Measurements from ENCODE around the gene IGF1R.

IGF1R gene

GRCh38 chr15:98686983-98687382, 38.6 kb downstream of the IGF1R start:
- Histone ChIP-seq H3K4me3 (ENCODE audit: low read depth, low read length) (no peak overlapping the region), H3K4me1 (ENCODE audit: control insufficient read depth, insufficient read depth, low read length, unreplicated experiment) (peaks cover 44% of the 10 kb centered on the region), H3K27ac (ENCODE audit: low read depth, low read length) (no peak overlapping the region), H3K36me3 (ENCODE audit: insufficient read depth, low read length) (no peaks in the 10 kb centered on the region), H3K27me3 (ENCODE audit: insufficient read depth, low read length) (no peaks in the 10 kb centered on the region), H3K79me2 (ENCODE audit: control insufficient read depth, insufficient read depth, low read length, unreplicated experiment) (peaks cover 80% of the 10 kb centered on the region), H2AFZ (ENCODE audit: low read length, unreplicated experiment) (no peak overlapping the region)

GRCh38 chr15:98689431-98689861, 41.1 kb downstream of the IGF1R start:
- Histone ChIP-seq H2AFZ (ENCODE audit: low read length, unreplicated experiment) (no peak overlapping the region), H3K27ac (ENCODE audit: low read depth, low read length) (0 out of 2 replicates have a peak overlapping the region, but pooled peaks have one; percentile 24), H3K27me3 (ENCODE audit: insufficient read depth, low read length) (no peaks in the 10 kb centered on the region), H3K4me1 (ENCODE audit: control insufficient read depth, insufficient read depth, low read length, unreplicated experiment) (peaks cover 31% of the 10 kb centered on the region), H3K36me3 (ENCODE audit: insufficient read depth, low read length) (no peaks in the 10 kb centered on the region), H3K4me3 (ENCODE audit: low read depth, low read length) (no peak overlapping the region), H3K79me2 (ENCODE audit: control insufficient read depth, insufficient read depth, low read length, unreplicated experiment) (peaks cover 81% of the 10 kb centered on the region)

- H3K79me2 ChIP-seq (ENCODE audit: control insufficient read depth, insufficient read depth, low read length, unreplicated experiment), result peaks cover 85% of the 10 kb centered on the region
- H3K4me3 ChIP-seq (ENCODE audit: low read depth, low read length), result no peak overlapping the region
- no peaks in the 10 kb centered on the region for H3K27me3 ChIP-seq (ENCODE audit: insufficient read depth, low read length)
- peaks cover 25% of the 10 kb centered on the region for H3K4me1 ChIP-seq (ENCODE audit: control insufficient read depth, insufficient read depth, low read length, unreplicated experiment)
- H2AFZ ChIP-seq (ENCODE audit: low read length, unreplicated experiment), result no peak overlapping the region
- no peak overlapping the region for H3K27ac ChIP-seq (ENCODE audit: low read depth, low read length)
- H3K36me3 ChIP-seq (ENCODE audit: insufficient read depth, low read length), result no peaks in the 10 kb centered on the region
Observed at GRCh38 chr15:98690272-98690950, 42.1 kb downstream of the IGF1R start.

GRCh38 chr15:98692213-98692612, 43.9 kb downstream of the IGF1R start:
- Histone ChIP-seq H3K4me3 (ENCODE audit: low read depth, low read length) (no peak overlapping the region), H3K27me3 (ENCODE audit: insufficient read depth, low read length) (no peaks in the 10 kb centered on the region), H3K4me1 (ENCODE audit: control insufficient read depth, insufficient read depth, low read length, unreplicated experiment) (peaks cover 25% of the 10 kb centered on the region), H3K27ac (ENCODE audit: low read depth, low read length) (no peak overlapping the region), H2AFZ (ENCODE audit: low read length, unreplicated experiment) (no peak overlapping the region), H3K36me3 (ENCODE audit: insufficient read depth, low read length) (no peaks in the 10 kb centered on the region), H3K79me2 (ENCODE audit: control insufficient read depth, insufficient read depth, low read length, unreplicated experiment) (peaks cover 86% of the 10 kb centered on the region)

- peaks cover 12% of the 10 kb centered on the region for H3K4me1 ChIP-seq (ENCODE audit: control insufficient read depth, insufficient read depth, low read length, unreplicated experiment)
- H3K36me3 ChIP-seq (ENCODE audit: insufficient read depth, low read length), result no peaks in the 10 kb centered on the region
- H3K79me2 ChIP-seq (ENCODE audit: control insufficient read depth, insufficient read depth, low read length, unreplicated experiment), result peaks cover 70% of the 10 kb centered on the region
- no peak overlapping the region for H3K4me3 ChIP-seq (ENCODE audit: low read depth, low read length)
- H3K27ac ChIP-seq (ENCODE audit: low read depth, low read length), result no peak overlapping the region
- no peak overlapping the region for H2AFZ ChIP-seq (ENCODE audit: low read length, unreplicated experiment)
- no peaks in the 10 kb centered on the region for H3K27me3 ChIP-seq (ENCODE audit: insufficient read depth, low read length)
Observed at GRCh38 chr15:98694161-98694560, 45.8 kb downstream of the IGF1R start.

- Histone ChIP-seq H3K27me3 (ENCODE audit: insufficient read depth, low read length) (no peaks in the 10 kb centered on the region), H3K27ac (ENCODE audit: low read depth, low read length) (no peak overlapping the region), H3K79me2 (ENCODE audit: control insufficient read depth, insufficient read depth, low read length, unreplicated experiment) (peaks cover 73% of the 10 kb centered on the region), H3K36me3 (ENCODE audit: insufficient read depth, low read length) (no peaks in the 10 kb centered on the region), H3K4me1 (ENCODE audit: control insufficient read depth, insufficient read depth, low read length, unreplicated experiment) (peaks cover 3% of the 10 kb centered on the region), H2AFZ (ENCODE audit: low read length, unreplicated experiment) (no peak overlapping the region), H3K4me3 (ENCODE audit: low read depth, low read length) (no peak overlapping the region)
Observed at GRCh38 chr15:98698792-98699191, 50.5 kb downstream of the IGF1R start.

- H3K36me3 ChIP-seq (ENCODE audit: insufficient read depth, low read length), result no peaks in the 10 kb centered on the region
- no peak overlapping the region for H3K27ac ChIP-seq (ENCODE audit: low read depth, low read length)
- no peaks in the 10 kb centered on the region for H3K27me3 ChIP-seq (ENCODE audit: insufficient read depth, low read length)
- no peak overlapping the region for H2AFZ ChIP-seq (ENCODE audit: low read length, unreplicated experiment)
- no peak overlapping the region for H3K4me3 ChIP-seq (ENCODE audit: low read depth, low read length)
- peaks cover 3% of the 10 kb centered on the region for H3K4me1 ChIP-seq (ENCODE audit: control insufficient read depth, insufficient read depth, low read length, unreplicated experiment)
- peaks cover 72% of the 10 kb centered on the region for H3K79me2 ChIP-seq (ENCODE audit: control insufficient read depth, insufficient read depth, low read length, unreplicated experiment)
Observed at GRCh38 chr15:98699591-98700424, 51.5 kb downstream of the IGF1R start.

GRCh38 chr15:98700519-98700918, 52.2 kb downstream of the IGF1R start:
- Histone ChIP-seq H3K4me3 (ENCODE audit: low read depth, low read length) (no peak overlapping the region), H3K79me2 (ENCODE audit: control insufficient read depth, insufficient read depth, low read length, unreplicated experiment) (peaks cover 72% of the 10 kb centered on the region), H3K4me1 (ENCODE audit: control insufficient read depth, insufficient read depth, low read length, unreplicated experiment) (peaks cover 3% of the 10 kb centered on the region), H2AFZ (ENCODE audit: low read length, unreplicated experiment) (no peak overlapping the region), H3K27ac (ENCODE audit: low read depth, low read length) (no peak overlapping the region), H3K27me3 (ENCODE audit: insufficient read depth, low read length) (no peaks in the 10 kb centered on the region), H3K36me3 (ENCODE audit: insufficient read depth, low read length) (no peaks in the 10 kb centered on the region)

- H3K27me3 ChIP-seq (ENCODE audit: insufficient read depth, low read length), result no peaks in the 10 kb centered on the region
- H2AFZ ChIP-seq (ENCODE audit: low read length, unreplicated experiment), result no peak overlapping the region
- H3K79me2 ChIP-seq (ENCODE audit: control insufficient read depth, insufficient read depth, low read length, unreplicated experiment), result peaks cover 79% of the 10 kb centered on the region
- 0 out of 2 replicates have a peak, but pooled peaks cover 2% of the 10 kb centered on the region for H3K36me3 ChIP-seq (ENCODE audit: insufficient read depth, low read length)
- H3K27ac ChIP-seq (ENCODE audit: low read depth, low read length), result no peak overlapping the region
- H3K4me3 ChIP-seq (ENCODE audit: low read depth, low read length), result no peak overlapping the region
- H3K4me1 ChIP-seq (ENCODE audit: control insufficient read depth, insufficient read depth, low read length, unreplicated experiment), result peaks cover 3% of the 10 kb centered on the region
Observed at GRCh38 chr15:98703126-98703685, 54.9 kb downstream of the IGF1R start.

GRCh38 chr15:98705070-98705469, 56.7 kb downstream of the IGF1R start:
- Histone ChIP-seq H3K27ac (ENCODE audit: low read depth, low read length) (no peak overlapping the region), H3K4me3 (ENCODE audit: low read depth, low read length) (no peak overlapping the region), H3K79me2 (ENCODE audit: control insufficient read depth, insufficient read depth, low read length, unreplicated experiment) (peaks cover 90% of the 10 kb centered on the region), H2AFZ (ENCODE audit: low read length, unreplicated experiment) (no peak overlapping the region), H3K36me3 (ENCODE audit: insufficient read depth, low read length) (0 out of 2 replicates have a peak, but pooled peaks cover 4% of the 10 kb centered on the region), H3K27me3 (ENCODE audit: insufficient read depth, low read length) (no peaks in the 10 kb centered on the region), H3K4me1 (ENCODE audit: control insufficient read depth, insufficient read depth, low read length, unreplicated experiment) (peaks cover 3% of the 10 kb centered on the region)
